Mononuclear cell (primary cell): ENCODE measurements around the gene C11orf68. TPM values are rescaled to one million over a fixed set of nuclear protein-coding genes. Genes with fewer than 3 reads are reported as not detected.

Source experiments
- H3K27me3 ChIP-seq: 2 replicates; pipeline ENCODE4 v1.6.0; 2011; ENCODE audit warnings: low read length, control low read depth; ENCODE audit not compliant: insufficient read depth
- H3K4me1 ChIP-seq: 2 replicates; pipeline ENCODE4 v1.5.1; 2011; ENCODE audit warnings: mild to moderate bottlenecking, low read length, control low read depth; ENCODE audit not compliant: insufficient read depth
- H3K4me3 ChIP-seq: 2 replicates; pipeline ENCODE4 v1.5.1; 2011; ENCODE audit warnings: mild to moderate bottlenecking, low read length, moderate library complexity
- H3K9me3 ChIP-seq: 2 replicates; pipeline ENCODE4 v1.5.1; 2011; ENCODE audit warnings: low read depth, mild to moderate bottlenecking, control low read depth, low read length
- total RNA-seq: library from RNA; depleted of rRNA; stranded (reverse); fragments of >200 nt; gene quantifications from one replicate; pipeline ENCODE4 v1.2.3, GENCODE V29; 2012

C11orf68 gene
- total RNA-seq, 1 donor = 7.6 TPM

GRCh38 chr11:65882120-65883057 lies 36.5 kb downstream of the C11orf68 start:
- no peak overlapping the region for H3K4me3 ChIP-seq
- H3K4me1 ChIP-seq = peaks cover 39% of the 10 kb centered on the region
- no peaks in the 10 kb centered on the region for H3K9me3 ChIP-seq
- no peaks in the 10 kb centered on the region for H3K27me3 ChIP-seq

DNA sequence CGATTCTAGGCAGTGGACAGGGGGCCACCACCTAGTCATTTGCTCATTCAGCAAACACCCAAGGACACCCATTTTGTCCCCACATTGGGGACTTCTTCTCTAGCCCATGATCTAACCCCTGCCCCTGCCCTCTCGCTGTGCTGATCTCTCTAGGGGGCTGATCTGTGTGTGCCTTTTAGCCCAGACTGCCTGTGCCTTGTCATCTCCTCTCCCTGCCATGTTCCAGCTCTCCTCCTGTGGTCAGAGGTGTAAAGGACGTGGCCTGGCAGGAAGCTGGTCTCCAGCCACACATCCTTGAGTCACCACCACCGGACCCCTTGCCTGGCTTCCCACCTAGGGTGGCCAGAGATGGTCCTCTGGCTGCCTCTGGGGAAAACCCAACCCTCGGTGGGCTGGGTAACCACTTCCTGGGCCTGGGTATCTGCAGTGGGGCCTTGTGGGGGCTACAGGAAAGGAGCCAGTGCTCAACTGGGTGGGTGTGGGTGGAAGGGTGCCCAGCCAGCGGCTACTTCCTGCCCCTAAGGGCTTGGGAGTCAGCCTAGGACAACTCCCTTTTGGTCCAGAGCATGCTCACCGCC lies 37.9 kb downstream of the C11orf68 start:
- no peak overlapping the region for H3K4me3 ChIP-seq
- no peaks in the 10 kb centered on the region for H3K9me3 ChIP-seq
- H3K4me1 ChIP-seq = peaks cover 30% of the 10 kb centered on the region
- H3K27me3 ChIP-seq = no peaks in the 10 kb centered on the region

GRCh38 chr11:65880027-65880426 lies 38.8 kb downstream of the C11orf68 start:
- H3K9me3 ChIP-seq = no peaks in the 10 kb centered on the region
- H3K4me1 ChIP-seq = peaks cover 30% of the 10 kb centered on the region
- H3K4me3 ChIP-seq = peak overlapping the region; percentile 18
- no peaks in the 10 kb centered on the region for H3K27me3 ChIP-seq

GRCh38 chr11:65879617-65880016 lies 39.2 kb downstream of the C11orf68 start, which contains the start of gene CTSW:
Gene CTSW, plus strand, starts transcription at chr11:65879837. Its CDS starts 18 bp downstream, at chr11:65879855.
- no peaks in the 10 kb centered on the region for H3K9me3 ChIP-seq
- H3K4me1 ChIP-seq = peaks cover 26% of the 10 kb centered on the region
- no peaks in the 10 kb centered on the region for H3K27me3 ChIP-seq
- H3K4me3 ChIP-seq = peak within 1 kb of the TSS; percentile 18

- peak overlapping the region; percentile 51 for H3K4me3 ChIP-seq
- H3K9me3 ChIP-seq = no peaks in the 10 kb centered on the region
- no peaks in the 10 kb centered on the region for H3K27me3 ChIP-seq
- peaks cover 31% of the 10 kb centered on the region for H3K4me1 ChIP-seq
Measured at GRCh38 chr11:65873318-65874156, 45.3 kb downstream of the C11orf68 start.

GRCh38 chr11:65872586-65873317 lies 46.1 kb downstream of the C11orf68 start, which contains the start of gene EFEMP2:
Gene EFEMP2, minus strand, starts transcription at chr11:65872800. Its CDS starts 446 bp downstream, at chr11:65872354.
- Histone ChIP-seq H3K9me3 (no peaks in the 10 kb centered on the region), H3K4me1 (peaks cover 31% of the 10 kb centered on the region), H3K4me3 (peak within 1 kb of the TSS; percentile 51), H3K27me3 (no peaks in the 10 kb centered on the region)

GRCh38 chr11:65871811-65872548 lies 46.9 kb downstream of the C11orf68 start:
- H3K4me3 ChIP-seq = no peak overlapping the region
- H3K27me3 ChIP-seq = no peaks in the 10 kb centered on the region
- no peaks in the 10 kb centered on the region for H3K9me3 ChIP-seq
- peaks cover 31% of the 10 kb centered on the region for H3K4me1 ChIP-seq

DNA sequence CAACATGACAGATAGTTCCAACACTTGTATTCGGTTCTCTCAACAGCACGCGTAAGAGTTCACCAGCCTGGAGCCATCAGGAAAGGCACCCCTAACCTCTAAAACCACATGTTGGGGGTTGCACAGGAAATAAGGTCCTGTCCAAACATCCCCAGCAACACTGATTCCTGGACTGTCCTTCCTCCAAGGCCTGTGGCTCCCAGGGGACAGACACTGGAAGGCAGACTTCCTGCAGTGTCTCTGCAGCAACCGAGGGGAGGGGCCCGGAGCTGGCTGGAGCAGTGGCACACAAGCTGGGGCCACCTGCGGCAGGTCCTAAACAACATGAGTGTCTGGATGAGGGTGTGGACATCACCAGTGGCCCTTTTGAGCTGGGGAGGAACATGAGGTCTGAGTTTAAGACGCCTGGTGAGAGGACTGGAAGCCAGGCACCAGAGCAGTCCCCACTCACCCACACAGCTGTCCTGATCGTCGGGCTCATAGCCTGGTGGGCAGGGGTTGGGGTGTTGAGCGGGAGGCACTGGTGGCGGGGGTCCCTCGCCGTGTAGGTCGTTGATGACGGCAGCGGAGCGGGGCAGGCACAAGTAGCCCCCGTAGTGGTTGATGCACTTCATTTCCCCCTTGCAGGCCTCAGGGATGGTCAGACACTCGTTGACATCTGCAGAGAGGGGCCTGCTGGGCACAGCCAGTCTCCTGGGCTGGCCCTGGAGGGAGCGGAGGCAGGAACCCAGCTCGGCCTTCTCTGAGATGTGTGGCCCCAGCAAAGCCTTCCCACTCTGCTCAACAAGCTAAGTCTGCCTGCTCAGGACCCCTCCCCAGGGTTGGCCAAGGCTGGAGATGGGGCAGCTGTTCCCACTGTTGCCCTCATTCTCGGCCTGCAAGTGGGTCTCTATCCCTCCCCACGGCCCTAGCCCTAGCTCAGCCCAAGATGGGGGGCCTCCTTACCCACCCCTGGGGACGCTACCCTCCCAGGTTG lies 47.9 kb downstream of the C11orf68 start:
- Histone ChIP-seq H3K9me3 (no peaks in the 10 kb centered on the region), H3K27me3 (no peaks in the 10 kb centered on the region), H3K4me1 (peaks cover 31% of the 10 kb centered on the region), H3K4me3 (no peak overlapping the region)

DNA sequence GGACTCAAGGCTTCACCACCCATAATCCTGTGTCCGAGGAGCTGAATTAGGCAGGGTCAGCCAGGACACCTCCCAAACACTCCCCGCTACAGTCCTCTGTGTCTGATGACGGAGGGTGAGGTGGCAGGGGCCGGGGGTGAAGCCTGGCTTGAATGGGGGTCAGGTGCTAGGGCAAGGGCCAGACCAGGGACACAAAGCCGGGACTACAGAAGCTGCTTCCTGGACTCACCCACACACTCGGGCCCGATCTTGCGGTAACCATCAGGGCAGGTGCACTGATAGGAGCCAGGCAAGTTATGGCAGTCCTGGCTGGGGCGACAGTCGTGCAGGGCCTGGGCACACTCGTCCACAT lies 48.6 kb downstream of the C11orf68 start:
- Histone ChIP-seq H3K4me1 (peaks cover 31% of the 10 kb centered on the region), H3K9me3 (no peaks in the 10 kb centered on the region), H3K27me3 (no peaks in the 10 kb centered on the region), H3K4me3 (no peak overlapping the region)

DNA sequence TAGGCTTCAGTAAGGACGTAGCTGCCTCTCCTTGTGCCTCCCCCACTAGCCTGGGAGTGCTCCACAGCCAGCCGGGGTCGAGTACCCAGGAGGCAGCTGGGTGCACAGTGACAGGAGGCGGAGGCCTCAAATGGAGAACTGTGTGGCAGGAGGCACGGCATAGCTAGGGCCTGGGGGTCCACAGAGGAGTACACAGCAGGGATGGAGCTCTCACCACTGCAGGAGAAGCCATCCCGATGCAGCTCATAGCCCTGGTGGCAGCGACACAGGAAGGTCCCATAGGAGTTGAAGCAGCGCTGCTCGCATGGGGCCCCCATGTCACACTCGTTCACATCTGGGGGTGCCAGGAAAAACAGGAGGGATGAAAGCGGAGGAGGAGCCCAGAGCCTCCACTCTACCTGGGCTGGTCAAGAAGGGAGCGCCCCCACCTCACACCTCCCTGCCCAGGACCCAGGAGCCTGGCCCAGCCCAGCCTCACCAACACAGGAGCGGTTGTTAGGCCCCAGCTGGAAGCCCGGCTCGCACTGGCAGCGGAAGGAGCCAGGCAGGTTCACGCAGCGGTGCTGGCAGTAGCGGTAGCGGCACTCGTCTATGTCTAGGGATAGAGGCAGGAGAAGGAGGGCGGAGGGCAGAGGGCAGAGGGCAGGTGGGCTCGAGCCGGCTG lies 49.1 kb downstream of the C11orf68 start:
- peaks cover 31% of the 10 kb centered on the region for H3K4me1 ChIP-seq
- no peaks in the 10 kb centered on the region for H3K27me3 ChIP-seq
- no peak overlapping the region for H3K4me3 ChIP-seq
- H3K9me3 ChIP-seq = no peaks in the 10 kb centered on the region

- Histone ChIP-seq H3K4me3 (no peak overlapping the region), H3K9me3 (no peaks in the 10 kb centered on the region), H3K4me1 (peaks cover 26% of the 10 kb centered on the region), H3K27me3 (no peaks in the 10 kb centered on the region)
Measured at GRCh38 chr11:65868907-65869306, 50.0 kb downstream of the C11orf68 start.

DNA sequence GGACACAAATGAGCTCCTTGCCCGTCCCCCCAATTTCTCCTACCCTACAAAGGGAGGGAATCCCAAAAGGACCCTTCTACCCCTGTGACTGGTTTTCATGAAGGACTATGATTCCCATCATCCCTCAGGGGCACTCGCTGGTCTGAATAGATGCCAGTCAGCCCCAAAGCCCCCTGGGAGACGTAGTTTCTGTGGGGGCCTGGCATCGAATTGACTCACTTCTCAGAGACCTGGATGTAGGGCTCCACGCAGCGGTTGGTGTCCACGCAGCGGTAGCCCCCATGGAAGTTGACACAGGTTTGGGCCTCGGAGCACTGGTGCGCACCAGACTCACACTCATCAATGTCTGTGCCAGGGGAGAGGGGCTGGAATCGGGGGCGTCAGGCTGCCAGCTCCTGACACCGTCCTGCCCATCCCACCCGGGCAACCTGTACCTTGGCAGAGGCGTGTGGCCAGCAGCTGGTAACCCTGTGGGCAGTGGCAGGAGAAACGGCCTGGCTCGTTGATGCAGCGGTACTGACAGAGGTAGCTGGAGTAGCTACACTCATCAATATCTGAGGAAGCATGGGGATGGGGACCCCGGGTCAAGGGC lies 50.7 kb downstream of the C11orf68 start:
- Histone ChIP-seq H3K4me1 (peaks cover 20% of the 10 kb centered on the region), H3K27me3 (no peaks in the 10 kb centered on the region), H3K9me3 (no peaks in the 10 kb centered on the region), H3K4me3 (no peak overlapping the region)
